Measurements from ENCODE around the gene FILIP1L. TPM values are rescaled to one million over a fixed set of nuclear protein-coding genes. Genes with fewer than 3 reads are reported as not detected.

The FILIP1L gene
- total and polyA plus RNA-seq, 2 of the 8 experiments (the other 6 are each of a cell fraction or from before 2014, with no cell fraction given): 0.06 to 0.09 TPM

DNA sequence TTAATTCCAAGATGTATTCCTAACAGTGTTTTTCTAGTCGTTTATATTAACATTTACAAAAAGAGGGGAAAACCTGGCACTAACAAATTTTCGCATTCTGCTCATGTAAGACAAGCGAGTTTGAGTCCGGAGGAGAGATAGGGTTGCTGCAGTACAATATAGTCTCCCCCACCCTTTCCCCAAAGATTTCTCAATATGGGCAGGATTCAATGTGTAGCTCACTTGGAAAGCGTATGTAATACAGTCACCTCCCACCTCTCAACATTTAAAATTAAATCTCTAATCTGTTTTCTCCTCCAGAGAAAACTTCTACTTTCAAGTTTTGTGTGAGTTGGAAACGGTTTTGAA, 238.7 kb downstream of the FILIP1L start:
- CTCF ChIA-PET (ENCODE audit: partially characterized antibody): interaction anchor here (0.7 to 1.3 kb wide), 7 partner anchors 11 to 33 kb away, joined by 3 to 4 read pairs (median 3); no protein-coding TSS in a partner anchor

More for the DNA sequence above, 238.7 kb downstream of the FILIP1L start:
- Histone ChIP-seq H3K9ac (replicated peaks in 1 of 4; ENCODE audit: extremely low read depth in 1 of 4, low read depth in 3 of 4, low read length in 3 of 4) (no peak overlapping the region; a peak in 2 of 7 replicates), H3K18ac (ENCODE audit: extremely low read depth, low read length) (no peak overlapping the region), H4K91ac (replicated peaks; ENCODE audit: insufficient read length, low read length) (no peak overlapping the region), H3K4ac (replicated peaks; ENCODE audit: insufficient read length, low read depth, low read length) (no peak overlapping the region), H4K20me1 (replicated peaks in 1 of 2; ENCODE audit: control insufficient read depth in 1 of 2, insufficient read depth in 2 of 2, low read length in 2 of 2) (peaks cover 15 to 16% of the 10 kb centered on the region in 2 experiments), H3K14ac (ENCODE audit: insufficient read length) (no peak overlapping the region), H3K79me2 (ENCODE audit: control insufficient read depth in 1 of 2, insufficient read depth in 2 of 2, low read length in 2 of 2) (no peaks in the 10 kb centered on the region), H4K5ac (ENCODE audit: insufficient read length, low read depth, low read length) (no peak overlapping the region), H2BK120ac (replicated peaks; ENCODE audit: low read depth, low read length) (no peak overlapping the region), H3K9me3 (ENCODE audit: insufficient read depth in 2 of 2, low read depth in 1 of 2, low read length in 1 of 2) (no peaks in the 10 kb centered on the region), H4K8ac (ENCODE audit: extremely low read depth, insufficient read depth, low read length) (no peak overlapping the region), H3K23me2 (ENCODE audit: low read depth, low read length) (peaks cover 4% of the 10 kb centered on the region), H2AK5ac (ENCODE audit: low read depth, low read length) (no peak overlapping the region), H3K36me3 (ENCODE audit: control insufficient read depth in 2 of 4, insufficient read depth in 4 of 4, low read length in 3 of 4) (no peaks in the 10 kb centered on the region), H3K4me1 (replicated peaks in 1 of 4; ENCODE audit: control insufficient read depth in 3 of 4, insufficient read depth in 4 of 4, low read length in 3 of 4) (peaks cover 0 to 2% (median under 1%) of the 10 kb centered on the region in 4 experiments; a peak in 4 of 7 replicates), H2BK12ac (ENCODE audit: low read depth, low read length) (no peak overlapping the region), H3K27ac (ENCODE audit: low read depth, low read length) (no peak overlapping the region), H3K56ac (replicated peaks; ENCODE audit: insufficient read length, low read depth, low read length) (no peak overlapping the region), H3K79me1 (ENCODE audit: low read depth, low read length) (no peaks in the 10 kb centered on the region; the same call in 1 of the 2 replicates), H2BK20ac (ENCODE audit: low read length) (no peak overlapping the region), H2BK15ac (ENCODE audit: low read length) (no peak overlapping the region), H3K27me3 (replicated peaks in 1 of 4; ENCODE audit: control insufficient read depth in 3 of 4, extremely low read depth in 1 of 4, insufficient read depth in 3 of 4, low read length in 3 of 4) (peaks cover 18 to 70% (median 43%) of the 10 kb centered on the region in 4 experiments), H3K4me2 (ENCODE audit: insufficient read depth in 1 of 2, low read depth in 2 of 2, low read length in 2 of 2) (peak overlapping the region; percentile 65 to 68), H2AFZ (ENCODE audit: low read length) (no peak overlapping the region), H3K4me3 (ENCODE audit: extremely low read depth in 1 of 4, insufficient read depth in 2 of 4, low read depth in 3 of 4, low read length in 4 of 4) (peak overlapping the region; percentile 24 to 60 (median 38); a peak in 7 of 8 replicates), H2BK5ac (ENCODE audit: low read depth, low read length) (no peak overlapping the region), H3K23ac (ENCODE audit: insufficient read length) (no peak overlapping the region)
- no peak for TF ChIP-seq GTF2F1 (IDR thresholded peaks at IDR 0.05; ENCODE audit: borderline replicate concordance, low read depth, low read length)
- TF ChIP-seq MAFK (IDR thresholded peaks at IDR 0.05; ENCODE audit: low read depth, low read length): no peak
- TF ChIP-seq SIRT6 (IDR thresholded peaks at IDR 0.05; ENCODE audit: low read length): no peak
- TF ChIP-seq BCL11A (IDR thresholded peaks at IDR 0.05; ENCODE audit: low read depth in 2 of 2, low read length in 2 of 2): no peak
- TF ChIP-seq PHF8 (conservative IDR thresholded peaks at IDR 0.05; ENCODE audit: low read depth, low read length): no peak
- POLR2A ChIA-PET (ENCODE audit: partially characterized antibody): interaction anchor here (0.6 to 1.4 kb wide), 3 partner anchors 11 to 16 kb away, joined by 3 to 7 read pairs (median 3); no protein-coding TSS in a partner anchor
- 9% methylated on average over 6 of the region's 6 CpGs; no CpG with 5 or more reads in 1 of the 2 experiments for WGBS, 2 experiments (ENCODE audit: extremely low coverage in 1 of 2, insufficient coverage in 1 of 2, insufficient read length in 1 of 2, insufficient replicate concordance in 2 of 2, low coverage in 1 of 2, low lambda C conversion rate in 2 of 2, missing lambda C conversion rate in 1 of 2)
- DNase-seq (ENCODE audit: low read depth in 1 of 2, low spot score in 2 of 2) (no peak), FAIRE-seq (no peak)

All from H1 (cell line).